HG03097 (cell line): ENCODE data around the gene ANKS1A.

Experiments used
- ATAC-seq: cut with Tn5 transposase; IDR thresholded peaks from one replicate; pipeline ENCODE4 v1.9.1; 2021; ENCODE audit not compliant: unreplicated experiment, low FRiP score

The ANKS1A gene

DNA sequence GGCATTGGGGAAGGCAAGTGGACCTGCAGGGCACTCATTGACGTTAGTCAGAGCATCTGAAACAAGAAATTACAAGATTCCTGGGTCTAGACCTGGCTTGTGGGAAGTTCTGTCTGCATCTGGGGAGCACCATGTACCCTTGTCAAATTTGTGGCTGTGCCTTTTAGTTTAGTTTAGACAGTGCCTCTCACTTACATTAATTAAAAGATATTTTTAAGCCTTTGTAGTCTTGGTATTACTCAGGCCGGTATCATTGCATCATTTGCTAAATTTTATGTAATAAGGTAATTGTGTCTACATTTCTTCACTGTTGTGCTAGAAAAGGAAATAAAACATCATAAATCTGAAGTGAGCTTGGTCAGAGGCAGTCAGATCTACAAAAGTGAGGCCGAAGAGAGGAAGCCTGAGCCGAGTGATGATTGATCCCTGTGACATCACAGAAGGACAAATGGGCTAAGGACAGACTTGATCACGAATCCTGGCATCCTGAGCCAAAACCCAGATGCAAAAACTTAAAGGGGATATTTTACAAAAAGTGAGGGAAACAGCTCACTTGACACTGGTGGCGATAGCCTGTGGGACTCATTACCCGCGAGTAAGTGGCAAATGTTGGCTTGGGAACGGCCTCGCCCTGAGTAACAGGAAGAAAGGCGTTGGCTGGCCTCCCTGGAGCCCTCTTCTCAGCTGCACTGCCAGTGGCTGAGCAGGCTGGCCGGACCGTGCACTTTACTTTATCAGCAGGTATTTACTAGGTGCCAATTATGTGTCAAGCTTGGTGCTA, 145.5 kb downstream of the ANKS1A start:
- ATAC-seq: no peak

- no peak for ATAC-seq
These were observed 146.5 kb downstream of the ANKS1A start for GRCh38 chr6:35035481-35036030.

DNA sequence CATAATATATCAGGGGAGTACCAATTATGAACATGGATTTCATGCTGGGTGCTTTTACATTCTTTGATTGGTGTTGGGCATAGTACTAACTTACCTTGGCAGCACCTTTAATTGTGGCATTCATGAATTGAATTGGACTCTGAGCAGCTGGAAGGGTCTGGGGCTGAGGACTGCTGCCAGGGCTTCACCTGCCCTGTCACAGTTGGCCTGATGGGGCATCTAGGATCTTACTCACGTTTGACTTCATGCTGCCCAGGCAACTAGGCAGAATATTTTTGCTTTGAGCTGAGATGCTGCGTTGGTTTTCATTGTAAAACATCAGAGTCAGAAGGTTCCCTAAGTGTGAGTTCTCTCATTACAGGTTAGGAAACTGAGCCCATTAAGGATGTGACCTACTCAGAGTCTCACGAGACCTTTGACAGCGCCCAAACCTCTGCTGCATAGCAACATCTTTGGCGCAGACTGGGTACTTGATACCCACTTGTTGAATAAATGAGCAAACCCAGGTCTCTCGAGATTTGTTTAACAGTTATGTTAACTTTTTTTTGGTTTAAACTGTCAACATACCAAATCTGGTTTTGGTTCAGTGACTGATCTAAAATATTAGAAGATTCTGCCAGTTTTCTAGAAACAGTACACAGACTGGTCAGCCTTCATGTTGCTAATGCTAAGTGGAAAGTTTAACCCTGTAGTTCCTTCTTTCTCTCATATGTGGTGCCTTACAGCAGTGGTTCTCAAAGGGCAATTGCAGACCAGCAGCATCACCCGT, 147.2 kb downstream of the ANKS1A start:
- no peak for ATAC-seq

GRCh38 chr6:35036828-35037663, 148.0 kb downstream of the ANKS1A start:
- no peak for ATAC-seq

GRCh38 chr6:35037664-35038038, 148.6 kb downstream of the ANKS1A start:
- ATAC-seq: no peak

GRCh38 chr6:35038076-35038475, 149.0 kb downstream of the ANKS1A start:
- ATAC-seq: no peak

DNA sequence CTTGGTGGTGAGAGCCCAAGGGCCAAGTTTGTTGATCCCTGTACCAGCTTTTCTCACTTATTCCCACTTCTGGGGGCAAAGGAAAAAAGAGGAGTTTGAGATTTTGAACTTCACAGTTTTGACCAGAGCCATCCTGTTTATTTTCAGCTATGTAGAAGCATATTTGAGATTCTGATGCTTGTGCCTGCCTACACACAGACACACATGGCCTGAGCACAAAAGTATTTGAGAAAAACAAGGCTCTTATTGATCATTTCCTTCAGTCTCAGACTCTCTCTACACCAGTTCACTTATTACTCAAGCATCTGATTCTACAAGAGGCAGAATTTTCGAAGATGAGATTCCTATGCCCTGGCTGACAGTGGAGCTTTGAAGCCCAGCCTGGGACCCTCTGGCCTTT, 151.3 kb downstream of the ANKS1A start:
- no peak for ATAC-seq

DNA sequence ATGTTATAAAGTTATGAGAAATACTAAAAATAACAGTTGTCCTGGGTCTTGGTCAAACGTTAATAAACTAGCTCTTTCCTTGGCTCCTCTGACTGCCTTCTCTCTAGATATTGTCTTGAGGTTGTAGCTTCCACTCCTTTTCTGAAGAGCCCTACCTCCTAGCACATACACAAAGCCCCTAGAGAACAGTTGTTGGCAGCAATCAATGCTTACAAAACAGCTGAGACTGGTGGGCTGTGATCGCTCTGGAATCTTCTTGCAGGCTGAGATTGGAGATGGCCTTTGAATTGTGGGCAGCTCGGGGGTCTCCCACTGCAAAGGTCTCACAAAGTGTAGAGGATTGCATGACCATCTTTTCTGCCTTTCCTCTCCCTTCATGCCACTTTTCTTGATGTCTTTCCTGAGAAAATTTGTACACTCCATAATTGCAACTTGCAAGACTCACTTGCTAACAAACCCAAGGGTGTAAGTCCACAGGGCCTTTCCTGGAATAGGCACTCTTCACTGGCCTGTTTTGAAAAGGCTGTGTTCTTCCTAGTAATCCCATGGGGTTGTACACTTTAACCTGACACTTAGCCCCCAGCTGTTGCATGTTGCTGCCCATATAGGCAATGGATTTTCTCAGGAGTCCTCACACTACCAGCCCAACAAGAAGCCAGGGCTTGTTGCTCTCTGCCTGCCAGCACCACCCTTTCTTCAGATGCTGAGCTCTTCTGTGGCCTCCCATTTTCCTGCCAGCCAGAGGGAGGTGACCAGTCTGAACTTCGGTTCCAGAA, 152.2 kb downstream of the ANKS1A start:
- no peak for ATAC-seq

DNA sequence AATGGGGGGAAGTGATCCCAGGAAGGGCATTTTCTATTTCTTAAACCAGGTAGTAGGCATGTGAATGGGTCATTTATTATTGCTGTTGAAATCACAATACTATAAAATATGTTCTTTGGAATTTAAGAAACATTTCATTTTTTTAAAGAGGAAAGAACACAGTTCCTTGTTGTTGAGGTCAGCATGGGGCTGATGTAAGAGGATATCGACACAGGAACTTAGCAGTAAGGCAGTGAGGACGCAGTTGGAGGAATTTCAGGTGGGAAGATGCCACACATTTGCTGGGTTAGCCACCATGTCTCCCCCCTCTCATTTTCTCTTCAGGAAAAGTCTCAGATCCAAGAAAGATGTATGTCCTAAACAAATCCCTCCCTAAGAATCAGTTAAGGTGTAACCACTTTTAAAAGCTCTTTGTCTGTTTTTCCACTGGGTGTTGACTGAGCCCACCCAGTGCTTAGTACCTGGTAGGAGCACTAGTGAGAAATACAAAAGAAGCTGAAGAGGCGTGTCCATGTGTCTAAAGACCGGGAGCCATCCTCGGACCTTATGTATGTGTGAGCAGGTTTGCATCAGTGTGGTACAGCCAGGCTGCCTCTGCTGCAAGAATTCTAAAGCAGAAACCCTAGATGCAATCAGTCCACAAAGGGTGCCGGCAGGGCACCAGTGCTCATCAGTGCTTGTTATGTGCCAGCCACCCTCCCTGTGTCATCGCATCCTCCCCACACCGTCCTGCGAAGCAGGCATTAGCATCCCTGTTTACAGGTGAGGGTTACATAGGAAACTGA, 153.2 kb downstream of the ANKS1A start:
- ATAC-seq: no peak

DNA sequence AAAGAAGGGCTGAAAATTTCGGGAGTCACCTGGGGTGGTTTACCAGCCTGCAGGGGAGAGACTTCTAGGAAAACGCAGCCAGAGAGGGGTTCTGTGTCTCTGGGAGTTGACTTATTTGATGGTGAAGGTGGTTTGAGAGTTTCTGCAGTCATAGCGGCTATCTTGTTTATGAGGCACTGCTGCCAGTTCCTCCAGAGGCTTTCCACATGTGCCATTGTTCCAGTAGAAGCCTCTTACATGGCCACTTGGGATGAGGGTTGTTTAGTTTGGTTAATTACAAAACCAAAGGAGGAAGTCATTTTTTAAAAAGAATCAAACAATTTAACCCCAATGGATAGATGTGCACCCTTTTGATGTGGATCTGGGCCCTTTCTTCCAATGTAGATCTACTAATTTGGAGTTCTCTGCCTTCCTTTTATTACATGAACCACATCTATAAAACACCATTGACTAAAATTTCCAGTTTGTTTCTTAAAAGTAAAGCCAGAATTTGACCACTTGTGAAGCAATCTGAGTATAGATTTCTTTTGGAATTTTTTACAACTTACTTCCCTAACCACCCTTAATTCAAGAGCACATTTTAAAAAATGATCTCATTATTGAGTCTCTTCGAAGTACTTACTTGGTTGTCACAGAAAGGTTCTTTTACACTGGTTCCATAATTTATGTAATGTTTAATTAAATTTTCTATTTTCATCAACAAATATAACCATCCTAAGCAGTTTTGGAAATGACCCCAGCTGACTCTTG, 154.5 kb downstream of the ANKS1A start:
- no peak for ATAC-seq

DNA sequence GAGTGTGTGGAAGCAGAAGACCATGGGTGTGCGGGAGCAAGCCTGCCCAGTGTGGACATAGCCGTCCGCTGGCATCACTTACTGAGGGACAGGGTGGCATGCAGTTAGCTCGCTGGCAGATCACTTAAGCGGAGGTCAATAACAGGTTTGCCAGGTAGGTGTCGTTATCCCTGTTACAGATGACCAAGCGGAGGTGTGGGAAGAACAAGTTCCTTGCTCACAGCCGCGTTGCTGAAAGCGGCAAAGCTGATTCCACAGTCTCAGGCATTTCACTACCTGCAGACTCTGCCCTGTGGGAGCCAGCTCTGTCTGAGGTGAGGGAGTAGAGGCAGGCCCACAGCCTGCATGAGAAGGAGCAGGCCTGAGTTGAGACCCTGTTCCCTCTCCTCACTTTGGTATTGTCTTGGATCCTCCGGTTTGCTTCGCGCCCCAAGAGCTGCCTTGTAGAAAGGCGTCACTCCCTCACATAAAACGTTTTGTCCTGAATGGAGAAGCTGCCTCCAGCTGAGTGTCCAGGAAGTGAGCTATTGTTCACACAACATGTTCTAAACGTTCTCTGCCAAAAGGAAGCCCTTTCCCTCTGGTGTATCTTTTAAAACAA, 155.2 kb downstream of the ANKS1A start:
- no peak for ATAC-seq

- ATAC-seq: no peak
These were observed 155.8 kb downstream of the ANKS1A start for GRCh38 chr6:35044761-35045421.

- no peak for ATAC-seq
These were observed 157.0 kb downstream of the ANKS1A start for GRCh38 chr6:35046103-35046502.

DNA sequence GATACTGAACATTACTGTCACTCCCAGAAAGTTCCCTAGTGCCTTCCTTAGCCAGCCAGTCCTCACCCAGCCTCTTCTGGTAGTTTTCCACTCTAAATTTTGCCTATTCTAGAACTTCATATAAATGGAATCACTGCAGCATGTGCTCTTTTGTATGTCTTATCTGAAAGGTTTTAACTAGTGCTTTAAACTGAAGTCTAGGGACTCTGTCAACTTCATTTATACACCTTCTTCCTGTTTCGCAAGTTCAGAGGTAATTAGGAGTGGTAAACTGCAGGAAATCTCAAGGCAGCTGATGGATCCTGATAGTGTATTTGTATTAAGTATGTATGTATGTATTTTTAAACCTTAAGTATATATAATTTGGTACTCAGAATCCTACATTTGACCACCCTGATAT, 157.8 kb downstream of the ANKS1A start:
- ATAC-seq: no peak

- ATAC-seq: no peak
These were observed 158.4 kb downstream of the ANKS1A start for GRCh38 chr6:35047265-35048011.

GRCh38 chr6:35048031-35048613, 159.1 kb downstream of the ANKS1A start:
- no peak for ATAC-seq

- ATAC-seq: no peak
These were observed 159.6 kb downstream of the ANKS1A start for GRCh38 chr6:35048631-35049083.
